H9 (cell line): Measurements from ENCODE around the gene DAGLB. TPM values are rescaled to one million over a fixed set of nuclear protein-coding genes. Genes with fewer than 3 reads are reported as not detected.

ENCODE experiments used
- DNase-seq: peaks from one replicate; pipeline ENCODE4 v3.0.0-alpha.2; 2017
- H2AFZ ChIP-seq: one replicate; pipeline ENCODE4 v1.6.1; 2013; ENCODE audit warnings: mild to moderate bottlenecking, low read length, control low read depth, moderate library complexity
- H2AK5ac ChIP-seq: 2 replicates; pipeline ENCODE4 v1.6.1; 2013; ENCODE audit warnings: low read length, control low read depth, mixed read lengths; ENCODE audit not compliant: insufficient read length
- H2BK120ac ChIP-seq: one replicate; pipeline ENCODE4 v1.6.1; 2013; ENCODE audit warnings: low read depth, mild to moderate bottlenecking, low read length, control low read depth, inconsistent platforms; ENCODE audit not compliant: poor library complexity, severe bottlenecking
- H2BK12ac ChIP-seq: 2 replicates; pipeline ENCODE4 v1.6.1; 2013; ENCODE audit warnings: low read length, control low read depth, mixed read lengths, low read depth; ENCODE audit not compliant: insufficient read length
- H2BK15ac ChIP-seq: 2 replicates; pipeline ENCODE4 v1.6.1; 2013; ENCODE audit warnings: low read depth, low read length, control low read depth
- H2BK20ac ChIP-seq: one replicate; pipeline ENCODE4 v1.6.1; 2013; ENCODE audit warnings: low read depth, mild to moderate bottlenecking, low read length, control low read depth, inconsistent platforms; ENCODE audit not compliant: poor library complexity, severe bottlenecking
- H2BK5ac ChIP-seq: 2 replicates; pipeline ENCODE4 v1.6.1; 2013; ENCODE audit warnings: low read length, control low read depth, mixed read lengths; ENCODE audit not compliant: insufficient read length
- H3K14ac ChIP-seq: 2 replicates; pipeline ENCODE4 v1.6.1; 2013; ENCODE audit warnings: low read length, control low read depth; ENCODE audit not compliant: insufficient read depth
- H3K18ac ChIP-seq: 2 replicates; pipeline ENCODE4 v1.6.1; 2013; ENCODE audit warnings: low read depth, mild to moderate bottlenecking, mixed read lengths, low read length, control low read depth; ENCODE audit not compliant: insufficient read length
- H3K23ac ChIP-seq: 2 replicates; pipeline ENCODE4 v1.6.1; 2013; ENCODE audit warnings: low read length, control low read depth, mixed read lengths, low read depth; ENCODE audit not compliant: insufficient read length
- H3K23me2 ChIP-seq: 2 replicates; pipeline ENCODE4 v1.6.1; 2013; ENCODE audit warnings: low read depth, mild to moderate bottlenecking, mixed read lengths, low read length, control low read depth; ENCODE audit not compliant: insufficient read length, poor library complexity, severe bottlenecking
- H3K27ac ChIP-seq: 2 replicates; pipeline ENCODE4 v1.5.1; 2013; ENCODE audit warnings: low read length, control low read depth, mixed read lengths, low read depth; ENCODE audit not compliant: insufficient read length
- H3K27me3 ChIP-seq: 2 replicates; pipeline ENCODE4 v1.6.1; 2013; ENCODE audit warnings: low read length, control low read depth, inconsistent platforms; ENCODE audit not compliant: insufficient read depth
- H3K4ac ChIP-seq: 2 replicates; pipeline ENCODE4 v1.6.1; 2013; ENCODE audit warnings: low read depth, mild to moderate bottlenecking, control low read depth, inconsistent platforms, low read length, moderate library complexity
- H3K4me1 ChIP-seq: 2 replicates; pipeline ENCODE4 v1.6.1; 2013; ENCODE audit warnings: low read length, control low read depth, inconsistent platforms; ENCODE audit not compliant: insufficient read depth
- H3K4me2 ChIP-seq: 2 replicates; pipeline ENCODE4 v1.6.1; 2013; ENCODE audit warnings: low read length, control low read depth, mixed read lengths; ENCODE audit not compliant: insufficient read length, insufficient read depth
- H3K56ac ChIP-seq: 2 replicates; pipeline ENCODE4 v1.6.1; 2013; ENCODE audit warnings: low read depth, mild to moderate bottlenecking, mixed read lengths, low read length, control low read depth; ENCODE audit not compliant: insufficient read length
- H3K79me1 ChIP-seq: 2 replicates; pipeline ENCODE4 v1.6.1; 2013; ENCODE audit warnings: low read depth, mild to moderate bottlenecking, moderate library complexity, low read length, control low read depth, inconsistent platforms; ENCODE audit not compliant: insufficient read depth, poor library complexity, severe bottlenecking
- H3K79me2 ChIP-seq: 2 replicates; pipeline ENCODE4 v1.6.1; 2013; ENCODE audit warnings: low read length, control low read depth, inconsistent platforms; ENCODE audit not compliant: insufficient read depth
- H3K9ac ChIP-seq: 2 replicates; pipeline ENCODE4 v1.6.1; 2013; ENCODE audit warnings: low read length, control low read depth, mixed read lengths; ENCODE audit not compliant: insufficient read length; ENCODE audit errors: extremely low read depth
- H3K9me3 ChIP-seq: one replicate; pipeline ENCODE4 v1.6.1; 2013; ENCODE audit warnings: low read depth, low read length, inconsistent platforms; ENCODE audit not compliant: control insufficient read depth
- H3T11ph ChIP-seq: one replicate; pipeline ENCODE4 v1.6.1; 2013; ENCODE audit warnings: mild to moderate bottlenecking, low read length, control low read depth, inconsistent platforms
- H4K20me1 ChIP-seq: one replicate; pipeline ENCODE4 v1.6.1; 2013; ENCODE audit not compliant: control insufficient read depth, insufficient read length, insufficient read depth
- H4K5ac ChIP-seq: 2 replicates; pipeline ENCODE4 v1.6.1; 2013; ENCODE audit warnings: low read depth, mild to moderate bottlenecking, mixed read lengths, low read length, control low read depth; ENCODE audit not compliant: insufficient read length
- H4K8ac ChIP-seq: replicated peaks from 2 replicates; pipeline ENCODE4 v1.6.1; 2013; ENCODE audit warnings: low read length, control low read depth, mixed read lengths, low read depth; ENCODE audit not compliant: insufficient read length
- H4K91ac ChIP-seq: 2 replicates; pipeline ENCODE4 v1.6.1; 2013; ENCODE audit warnings: low read depth, mild to moderate bottlenecking, moderate library complexity, mixed read lengths, low read length, control low read depth; ENCODE audit not compliant: insufficient read length
- H3K27ac Mint-ChIP-seq, 3 experiments: 2 replicates in 2 of 3; 3 replicates in 1 of 3; pipeline ENCODE4 v1.8.0; 2020 to 2021; ENCODE audit warnings: mixed read lengths in 3 of 3, mild to moderate bottlenecking in 1 of 3, moderate library complexity in 1 of 3
- H3K27me3 Mint-ChIP-seq: 2 replicates; pipeline ENCODE4 v1.8.0; 2021; ENCODE audit warnings: low read depth, mild to moderate bottlenecking, moderate library complexity, mixed read lengths
- H3K36me3 Mint-ChIP-seq, 3 experiments: 2 replicates in 2 of 3; 3 replicates in 1 of 3; pipeline ENCODE4 v1.8.0; 2020 to 2021; ENCODE audit warnings: low read depth in 3 of 3, mixed read lengths in 3 of 3; ENCODE audit not compliant: insufficient read depth in 1 of 3
- H3K4me1 Mint-ChIP-seq, 2 experiments: 2 replicates each; pipeline ENCODE4 v1.8.0; 2020; ENCODE audit warnings: mixed read lengths in 2 of 2
- H3K4me3 Mint-ChIP-seq, 2 experiments: 2 replicates in 1 of 2; 3 replicates in 1 of 2; pipeline ENCODE4 v1.8.0; 2020 to 2021; ENCODE audit warnings: mild to moderate bottlenecking in 2 of 2, mixed read lengths in 2 of 2, moderate library complexity in 1 of 2
- H3K9me3 Mint-ChIP-seq, 2 experiments: 2 replicates in 1 of 2; 3 replicates in 1 of 2; pipeline ENCODE4 v1.8.0; 2020; ENCODE audit warnings: mild to moderate bottlenecking in 2 of 2, mixed read lengths in 2 of 2, moderate library complexity in 1 of 2
- CTCF ChIP-seq: fragments of 200-600 bp; sonication (generic); conservative IDR thresholded peaks from 3 replicates; pipeline ENCODE4 v1.8.0; 2021; ENCODE audit warnings: antibody characterized with exemption, mild to moderate bottlenecking
- WGBS: extraction: QIAGEN DNeasy Blood & Tissue Kit; methylation state at CpG from one replicate; pipeline ENCODE4 v1.1.7; 2013; ENCODE audit warnings: missing lambda C conversion rate, low lambda C conversion rate, mixed read lengths; ENCODE audit not compliant: insufficient read length; ENCODE audit errors: extremely low coverage; 5-methylcytosine and 5-hydroxymethylcytosine counted together
- total RNA-seq: library from RNA; stranded (reverse); gene quantifications from 2 replicates; pipeline ENCODE4 v1.2.1, GENCODE V29; 2021

DAGLB gene
- total RNA-seq, 1 experiment from 2014 or later: 46.4 TPM

GRCh38 chr7:6475433-6476186, 27.9 kb upstream of the DAGLB start:
- H4K5ac ChIP-seq: no peak overlapping the region
- peaks cover 11% of the 10 kb centered on the region for H3K79me1 ChIP-seq
- no peaks in the 10 kb centered on the region for H4K20me1 ChIP-seq
- no peaks in the 10 kb centered on the region; the same call in 1 of the 2 replicates for H3K4me1 ChIP-seq
- no peak overlapping the region for H3K18ac ChIP-seq
- H2BK20ac ChIP-seq: no peak overlapping the region
- Mint-ChIP-seq H3K4me3 (no peak overlapping the region), H3K36me3 (peaks cover 9 to 40% (median 28%) of the 10 kb centered on the region in 3 experiments), H3K9me3 (no peaks in the 10 kb centered on the region), H3K27me3 (no peaks in the 10 kb centered on the region), H3K4me1 (peaks cover 10 to 16% of the 10 kb centered on the region in 2 experiments; a peak in 3 of 4 replicates), H3K27ac (no peak overlapping the region; a peak in 1 of 7 replicates)
- H3K27me3 ChIP-seq: no peaks in the 10 kb centered on the region
- no peak overlapping the region for H2AK5ac ChIP-seq
- DNase-seq: no peak
- H4K91ac ChIP-seq: no peak overlapping the region
- no peak overlapping the region for H2AFZ ChIP-seq
- H3K23ac ChIP-seq: no peak overlapping the region
- TF ChIP-seq CTCF: no peak
- H3K23me2 ChIP-seq: no peaks in the 10 kb centered on the region
- peaks cover 17% of the 10 kb centered on the region; the same call in 1 of the 2 replicates for H3K79me2 ChIP-seq
- H2BK5ac ChIP-seq: no peak overlapping the region
- no peak overlapping the region for H3K4ac ChIP-seq
- H3K9me3 ChIP-seq: no peaks in the 10 kb centered on the region
- no peak overlapping the region for H3K14ac ChIP-seq
- H2BK120ac ChIP-seq: no peak overlapping the region
- WGBS: no CpG with 5 or more reads among the region's 3 CpGs
- no peak overlapping the region for H3K56ac ChIP-seq
- no peak overlapping the region for H2BK15ac ChIP-seq
- H3K9ac ChIP-seq: no peak overlapping the region
- H3T11ph ChIP-seq: no peak overlapping the region
- H2BK12ac ChIP-seq: no peak overlapping the region
- H3K27ac ChIP-seq: no peak overlapping the region
- no peak overlapping the region for H4K8ac ChIP-seq
- no peak overlapping the region for H3K4me2 ChIP-seq
